ENCODE data around the gene MYL12B.

DNA sequence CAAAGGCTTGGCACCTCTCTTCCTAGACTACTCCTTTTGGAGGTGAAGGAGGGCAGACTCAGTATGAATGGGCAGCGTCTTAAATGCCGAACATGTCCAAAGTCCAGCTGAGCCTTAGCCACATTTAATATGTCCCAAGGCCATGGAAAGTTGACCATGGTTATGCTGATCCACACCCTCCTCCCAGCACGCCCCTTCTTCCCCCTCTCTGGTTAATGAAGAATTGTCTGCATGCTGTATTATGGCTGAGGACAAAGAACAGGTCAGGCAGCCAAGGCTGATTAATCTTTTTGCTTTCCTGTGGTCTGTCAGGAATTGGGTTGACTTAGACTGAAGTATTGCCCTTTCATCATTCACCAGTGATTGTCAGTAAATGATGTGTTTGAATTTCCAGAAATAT lies 36.3 kb upstream of the MYL12B start:
- TF ChIP-seq POLR2A (IDR thresholded peaks at IDR 0.05; ENCODE audit: low read depth, low read length), result no peak
- TF ChIP-seq, protein P1, sequence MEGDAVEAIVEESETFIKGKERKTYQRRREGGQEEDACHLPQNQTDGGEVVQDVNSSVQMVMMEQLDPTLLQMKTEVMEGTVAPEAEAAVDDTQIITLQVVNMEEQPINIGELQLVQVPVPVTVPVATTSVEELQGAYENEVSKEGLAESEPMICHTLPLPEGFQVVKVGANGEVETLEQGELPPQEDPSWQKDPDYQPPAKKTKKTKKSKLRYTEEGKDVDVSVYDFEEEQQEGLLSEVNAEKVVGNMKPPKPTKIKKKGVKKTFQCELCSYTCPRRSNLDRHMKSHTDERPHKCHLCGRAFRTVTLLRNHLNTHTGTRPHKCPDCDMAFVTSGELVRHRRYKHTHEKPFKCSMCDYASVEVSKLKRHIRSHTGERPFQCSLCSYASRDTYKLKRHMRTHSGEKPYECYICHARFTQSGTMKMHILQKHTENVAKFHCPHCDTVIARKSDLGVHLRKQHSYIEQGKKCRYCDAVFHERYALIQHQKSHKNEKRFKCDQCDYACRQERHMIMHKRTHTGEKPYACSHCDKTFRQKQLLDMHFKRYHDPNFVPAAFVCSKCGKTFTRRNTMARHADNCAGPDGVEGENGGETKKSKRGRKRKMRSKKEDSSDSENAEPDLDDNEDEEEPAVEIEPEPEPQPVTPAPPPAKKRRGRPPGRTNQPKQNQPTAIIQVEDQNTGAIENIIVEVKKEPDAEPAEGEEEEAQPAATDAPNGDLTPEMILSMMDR (IDR thresholded peaks at IDR 0.05; ENCODE audit: extremely low read depth in 1 of 2, insufficient read depth in 1 of 2, low read depth in 1 of 2, low read length in 2 of 2), result no peak

Measured in endothelial cell of umbilical vein (primary cell).